Measurements from ENCODE around the gene CPSF3. TPM values are rescaled to one million over a fixed set of nuclear protein-coding genes. Genes with fewer than 3 reads are reported as not detected.

Gene CPSF3
- total and polyA plus RNA-seq, 9 of the 15 experiments (the other 6 are each of a cell fraction or from before 2014, with no cell fraction given), result 54.2 to 151 (median 94.5) TPM

GRCh38 chr2:9412781-9413180, 10.7 kb upstream of the CPSF3 start:
- POLR2A ChIA-PET, result interaction anchor here (0.6 kb wide), 1 partner anchor 178 kb away, joined by 3 read pairs; no protein-coding TSS in a partner anchor
- FAIRE-seq, result no peak
- TF ChIP-seq HOMEZ (CRISPR knock-in tag; IDR thresholded peaks at IDR 0.05) (no peak), GABPA (tag; conservative IDR thresholded peaks at IDR 0.05; ENCODE audit: low read depth) (no peak), ZNF449 (CRISPR knock-in tag; IDR thresholded peaks at IDR 0.05) (no peak), AFF4 (CRISPR knock-in tag; IDR thresholded peaks at IDR 0.05) (no peak), PTBP1 (IDR thresholded peaks at IDR 0.05; ENCODE audit: low read depth, low read length) (no peak), CEBPZ (IDR thresholded peaks at IDR 0.05; ENCODE audit: borderline replicate concordance, low read depth, low read length) (no peak), ZNF134 (CRISPR knock-in tag; conservative IDR thresholded peaks at IDR 0.05) (no peak), ZBTB9 (CRISPR knock-in tag; IDR thresholded peaks at IDR 0.05) (no peak)

More at GRCh38 chr2:9412781-9413180, 10.7 kb upstream of the CPSF3 start:
- no peaks in the 10 kb centered on the region for H3K9me3 ChIP-seq (replicated peaks; ENCODE audit: control insufficient read depth, insufficient read depth, low read depth, low read length)
- H3K9me1 ChIP-seq (ENCODE audit: control insufficient read depth, insufficient read depth, low read length), result no peaks in the 10 kb centered on the region
- no peak overlapping the region for H3K27ac ChIP-seq (ENCODE audit: extremely low read depth, low read depth, low read length)
- no peaks in the 10 kb centered on the region for H3K4me1 ChIP-seq (replicated peaks in 1 of 2; ENCODE audit: control insufficient read depth in 2 of 2, insufficient read depth in 2 of 2, low read length in 2 of 2)
- H3K9ac ChIP-seq (ENCODE audit: insufficient read depth in 1 of 2, low read depth in 2 of 2, low read length in 2 of 2), result no peak overlapping the region
- H3K79me2 ChIP-seq (ENCODE audit: control insufficient read depth, insufficient read depth, low read length), result no peaks in the 10 kb centered on the region
- no peak overlapping the region for H3K4me3 ChIP-seq
- WGBS (ENCODE audit: insufficient coverage, low coverage, missing lambda C conversion rate), result 91% methylated on average over 7 of the region's 7 CpGs
- H3K4me2 ChIP-seq (ENCODE audit: insufficient read depth, low read length), result no peak overlapping the region
- no peaks in the 10 kb centered on the region for H3K27me3 ChIP-seq (ENCODE audit: control insufficient read depth in 2 of 2, insufficient read depth in 2 of 2, low read length in 2 of 2)
- H4K20me1 ChIP-seq (replicated peaks; ENCODE audit: control insufficient read depth, insufficient read depth, low read length), result no peaks in the 10 kb centered on the region
- DNase-seq (ENCODE audit: extremely low read depth in 1 of 4, low spot score in 3 of 4), result no peak
- in situ Hi-C loops (cut with MboI) (no loop called here), intact Hi-C loops (cut with micrococcal nuclease) (no loop called here)
- BruUV-seq (replicated peaks), result no TSS peak
- no peak for ATAC-seq
- peaks cover 34% of the 10 kb centered on the region; the same call in 2 of the 3 replicates for H3K36me3 ChIP-seq (ENCODE audit: control insufficient read depth, insufficient read depth, low read length)
- CTCF ChIA-PET (ENCODE audit: low intra/inter-chr PET ratio), result no interaction called here
- no peak overlapping the region for H2AFZ ChIP-seq (ENCODE audit: low read depth, low read length)
